Sigmoid colon (tissue), 7 donors: ENCODE measurements around the gene ITGB4. TPM values are rescaled to one million over a fixed set of nuclear protein-coding genes. Genes with fewer than 3 reads are reported as not detected.

Source experiments
- DNase-seq: peaks from one replicate; pipeline ENCODE4 v3.0.0-alpha.2; 2019
- H3K27ac ChIP-seq, 4 donors: fragments of 200-600 bp; sonication (generic); one replicate each; pipeline ENCODE4 v1.5.1; 2016 to 2019; ENCODE audit warnings: mild to moderate bottlenecking in 1 of 4
- H3K27me3 ChIP-seq, 3 donors: fragments of 200-600 bp; sonication (generic); one replicate each; pipeline ENCODE4 v1.5.1; 2019; ENCODE audit warnings: mild to moderate bottlenecking in 1 of 3
- H3K36me3 ChIP-seq, 4 donors: fragments of 200-600 bp; sonication (generic); one replicate each; pipeline ENCODE4 v1.5.1; 2016 to 2019
- H3K4me1 ChIP-seq, 4 donors: fragments of 200-600 bp; sonication (generic); one replicate each; pipeline ENCODE4 v1.5.1; 2017 to 2019
- H3K4me3 ChIP-seq, 4 donors: fragments of 200-600 bp; sonication (generic); one replicate each; pipeline ENCODE4 v1.5.1; 2017 to 2019; ENCODE audit warnings: mild to moderate bottlenecking in 2 of 4, moderate library complexity in 1 of 4
- H3K9me3 ChIP-seq, 4 donors: fragments of 200-600 bp in 3 of 4; sonication (generic) in 3 of 4; one replicate each; pipeline versions ENCODE4 v1.5.1 to v1.6.1; 2013 to 2019
- CTCF ChIP-seq, 4 experiments: fragments of 450-650 bp in 3 of 4; fragments of 200-600 bp in 1 of 4; IDR thresholded peaks; one replicate each; pipeline ENCODE4 v1.5.1; 2016 to 2019; ENCODE audit warnings: antibody characterized with exemption in 4 of 4, mild to moderate bottlenecking in 3 of 4, moderate library complexity in 2 of 4
- EP300 ChIP-seq, 4 donors: sonication (generic); formaldehyde crosslinking; IDR thresholded peaks; one replicate each; pipeline ENCODE4 v1.6.1; 2017; ENCODE audit warnings: antibody characterized with exemption in 4 of 4
- POLR2A ChIP-seq, 2 donors: fragments of 450-650 bp; IDR thresholded peaks; one replicate each; pipeline ENCODE4 v1.6.1; 2016; ENCODE audit warnings: antibody characterized with exemption in 2 of 2, mild to moderate bottlenecking in 2 of 2, moderate library complexity in 2 of 2
- POLR2AphosphoS5 ChIP-seq, 4 donors: sonication (generic); formaldehyde crosslinking; IDR thresholded peaks; one replicate each; pipeline ENCODE4 v1.6.1; 2017; ENCODE audit warnings: antibody characterized with exemption in 4 of 4
- WGBS, 2 donors: extraction: QIAGEN DNeasy Blood & Tissue Kit; methylation state at CpG; one replicate each; pipeline ENCODE4 v1.1.7; 2013; 5-methylcytosine and 5-hydroxymethylcytosine counted together
- intact Hi-C: fragments of 100-400 bp; cut with DNase I; formaldehyde crosslinking; loops from one replicate; pipeline ENCODE4 v1.15.1; 2023
- polyA plus RNA-seq, 3 donors: library from polyadenylated mRNA; stranded (reverse); fragments of 200-250 nt; gene quantifications; one replicate each; pipeline ENCODE4 v1.2.3, GENCODE V29; 2013
- total RNA-seq, 4 donors: library from RNA; depleted of rRNA; stranded (reverse); fragments of >200 nt; gene quantifications; one replicate each; pipeline ENCODE4 v1.1.0, GENCODE V29; 2016
- donor health status: healthy with polysubstance abuse.
- donor health status: Bipolar disorder and iron deficiency.
- donor health status: healthy.

The ITGB4 gene
- total RNA-seq (10 to 100 TPM; 15.1 to 43.2 (median 23.1) TPM), polyA plus RNA-seq (100 to 1,000 TPM in 1 of 3 donors, 10 to 100 TPM in 2; 17.8 to 116 (median 25.8) TPM)

DNA sequence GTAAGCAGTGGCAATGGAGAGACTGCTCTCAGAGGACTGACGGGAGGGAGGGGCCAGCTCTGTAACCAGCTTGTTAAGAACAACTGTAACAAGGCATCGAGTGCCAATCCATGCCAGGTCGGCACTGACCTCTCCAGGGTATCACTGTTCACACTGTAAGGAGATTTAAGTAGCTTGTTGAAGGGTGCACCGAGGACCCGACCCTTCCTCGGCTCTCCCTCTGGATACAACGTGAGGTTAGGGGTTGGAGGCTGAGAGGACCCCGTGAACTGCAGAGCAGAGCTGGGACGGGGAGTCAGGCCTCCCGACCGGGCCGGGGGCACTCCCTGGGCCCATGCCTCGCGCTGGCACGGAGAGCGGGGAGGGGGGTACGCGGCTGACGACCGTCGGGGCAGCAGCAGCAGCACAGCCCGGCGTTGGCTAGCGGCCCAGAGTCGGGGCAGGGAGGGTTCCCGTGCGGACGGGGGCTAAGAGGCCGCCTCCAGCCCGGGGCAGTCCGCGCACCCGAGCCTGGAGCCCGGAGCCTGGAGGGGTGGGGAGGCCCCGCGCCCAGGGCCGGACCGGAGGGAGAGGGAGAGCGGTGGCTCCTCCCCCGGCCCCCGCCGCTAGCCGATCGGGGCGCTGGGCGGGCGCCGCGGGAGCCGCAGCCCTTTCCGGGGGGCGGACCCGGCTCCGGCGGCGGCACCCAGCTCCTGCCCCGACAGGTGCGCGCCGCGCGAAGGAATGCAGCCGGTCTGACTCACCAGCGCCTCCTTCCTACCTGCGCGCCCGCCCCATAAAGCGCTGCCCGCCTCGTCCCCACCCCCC, at the start of gene ITGB4:
Gene ITGB4, plus strand, starts transcription at position 804 of the 807 bp plus-strand sequence. CDS start 3,245 bp downstream, outside the sequence.
- TF ChIP-seq CTCF (IDR thresholded peaks at IDR 0.05) (no peak), POLR2AphosphoS5 (IDR thresholded peaks at IDR 0.05) (peak in 2 of 4 donors; percentile 60 to 64), EP300 (IDR thresholded peaks at IDR 0.05) (no peak)
- Histone ChIP-seq H3K27ac (peak within 1 kb of the TSS; percentile 66 to 80 (median 70)), H3K9me3 (no peaks in the 10 kb centered on the region), H3K36me3 (no peaks in the 10 kb centered on the region), H3K4me3 (peak within 1 kb of the TSS; percentile 31 to 53 (median 45)), H3K4me1 (peaks cover 0 to 14% (median 12%) of the 10 kb centered on the region in 4 donors), H3K27me3 (peaks cover 13 to 61% (median 36%) of the 10 kb centered on the region in 3 donors)
- intact Hi-C loops, result no loop called here
- WGBS, 2 donors, result 1 to 3% methylated on average over 70 of the region's 70 CpGs
- no peak for DNase-seq

DNA sequence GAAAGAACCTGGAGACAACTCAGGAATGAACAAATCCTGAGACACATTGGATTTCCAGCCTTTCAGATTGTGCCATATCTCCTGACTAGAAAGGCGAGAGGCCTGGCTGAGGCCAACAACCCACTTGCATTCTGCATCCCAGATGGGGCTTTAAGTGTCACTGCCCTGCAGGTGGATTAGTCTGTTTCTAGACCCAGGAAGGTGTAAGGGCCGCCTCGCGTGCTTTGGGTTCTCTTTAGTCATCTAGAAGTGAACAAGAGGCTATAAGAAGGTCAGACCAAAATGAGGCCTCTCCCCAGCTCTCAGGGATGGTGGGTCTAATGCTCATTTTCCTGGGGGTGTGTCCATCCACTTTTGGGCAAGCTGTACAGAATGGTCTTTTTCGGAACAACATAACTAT, 49.2 kb upstream of the ITGB4 start:
- no peak for TF ChIP-seq POLR2AphosphoS5 (IDR thresholded peaks at IDR 0.05)
- TF ChIP-seq CTCF (IDR thresholded peaks at IDR 0.05), result no peak
- TF ChIP-seq EP300 (IDR thresholded peaks at IDR 0.05), result no peak
- no peak for TF ChIP-seq POLR2A (IDR thresholded peaks at IDR 0.05)
- intact Hi-C loops, result no loop called here
- Histone ChIP-seq H3K36me3 (peaks cover 6 to 74% (median 29%) of the 10 kb centered on the region in 4 donors), H3K4me1 (peaks cover 0 to 35% (median 19%) of the 10 kb centered on the region in 4 donors), H3K27ac (no peak overlapping the region), H3K27me3 (no peaks in the 10 kb centered on the region), H3K4me3 (no peak overlapping the region), H3K9me3 (no peaks in the 10 kb centered on the region)
- WGBS, 2 donors, result 95 to 97% methylated on average over 5 of the region's 5 CpGs
- DNase-seq, result no peak

- H3K36me3 ChIP-seq, result peaks cover 10 to 76% (median 29%) of the 10 kb centered on the region in 4 donors
- 89% methylated on average over 4 of the region's 4 CpGs for WGBS, 2 donors
- no peak overlapping the region for H3K4me3 ChIP-seq
- H3K4me1 ChIP-seq, result peaks cover 0 to 26% (median 9%) of the 10 kb centered on the region in 4 donors
- H3K27me3 ChIP-seq, result no peaks in the 10 kb centered on the region
- H3K9me3 ChIP-seq, result no peaks in the 10 kb centered on the region
- no peak for DNase-seq
- intact Hi-C loops, result no loop called here
- no peak for TF ChIP-seq CTCF (IDR thresholded peaks at IDR 0.05)
- no peak for TF ChIP-seq POLR2AphosphoS5 (IDR thresholded peaks at IDR 0.05)
- TF ChIP-seq EP300 (IDR thresholded peaks at IDR 0.05), result no peak
- no peak for TF ChIP-seq POLR2A (IDR thresholded peaks at IDR 0.05)
- H3K27ac ChIP-seq, result no peak overlapping the region
Observed at GRCh38 chr17:75673487-75673886, 47.8 kb upstream of the ITGB4 start.

DNA sequence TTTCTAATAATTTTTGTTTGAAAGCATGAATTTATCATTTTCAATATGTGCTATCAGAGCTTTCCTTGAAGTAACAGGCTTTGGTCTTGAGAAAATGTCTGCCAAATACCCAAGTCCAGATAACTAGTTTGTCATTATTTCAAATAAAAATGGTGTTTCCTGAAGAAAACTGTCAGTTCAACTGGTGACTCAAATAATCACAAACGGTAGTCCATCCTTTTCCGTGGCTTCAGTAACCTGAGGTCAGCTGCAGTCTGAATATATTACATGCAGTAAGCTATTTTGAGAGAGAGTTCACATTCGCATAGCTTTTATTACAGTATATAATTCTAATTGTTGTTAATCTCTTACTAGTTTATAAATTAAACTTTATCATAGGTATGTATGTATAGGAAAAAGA, 44.8 kb upstream of the ITGB4 start:
- H3K36me3 ChIP-seq, result peaks cover 7 to 63% (median 15%) of the 10 kb centered on the region in 4 donors
- 68 to 86% methylated on average over 3 of the region's 3 CpGs for WGBS, 2 donors
- intact Hi-C loops, result no loop called here
- H3K4me1 ChIP-seq, result peaks cover 0 to 21% (median 14%) of the 10 kb centered on the region in 4 donors
- no peak overlapping the region for H3K27ac ChIP-seq
- H3K4me3 ChIP-seq, result no peak overlapping the region
- no peak for DNase-seq
- no peaks in the 10 kb centered on the region for H3K9me3 ChIP-seq
- no peaks in the 10 kb centered on the region for H3K27me3 ChIP-seq
- TF ChIP-seq POLR2AphosphoS5 (IDR thresholded peaks at IDR 0.05) (no peak), CTCF (IDR thresholded peaks at IDR 0.05) (no peak), POLR2A (IDR thresholded peaks at IDR 0.05) (no peak), EP300 (IDR thresholded peaks at IDR 0.05) (no peak)
